T-helper 1 cell treated with Interleukin-12 subunit alpha and Interleukin-12 subunit beta and Interleukin-4 antibody, amounts not matched to agents 30 μg/mL and 1 μg/mL, for 36 hours (primary cell): ENCODE measurements around the gene TMCC2.

Experiments
- H3K27ac Mint-ChIP-seq: one replicate; pipeline ENCODE4 v1.8.0; 2021; ENCODE audit warnings: mild to moderate bottlenecking, mixed read lengths
- H3K27me3 Mint-ChIP-seq: one replicate; pipeline ENCODE4 v1.8.0; 2021; ENCODE audit warnings: low read depth, mixed read lengths
- H3K36me3 Mint-ChIP-seq: one replicate; pipeline ENCODE4 v1.8.0; 2021; ENCODE audit warnings: low read depth, mixed read lengths
- H3K4me1 Mint-ChIP-seq: one replicate; pipeline ENCODE4 v1.8.0; 2021; ENCODE audit warnings: low read depth, mixed read lengths
- H3K4me3 Mint-ChIP-seq: one replicate; pipeline ENCODE4 v1.8.0; 2021; ENCODE audit warnings: mild to moderate bottlenecking, moderate library complexity, mixed read lengths
- H3K9me3 Mint-ChIP-seq: one replicate; pipeline ENCODE4 v1.8.0; 2021; ENCODE audit warnings: mixed read lengths

TMCC2 gene

GRCh38 chr1:205256951-205257625 is 29.3 kb downstream of the TMCC2 start:
- Mint-ChIP-seq H3K4me3 (no peak overlapping the region), H3K9me3 (no peaks in the 10 kb centered on the region), H3K27ac (no peak overlapping the region), H3K27me3 (no peaks in the 10 kb centered on the region), H3K36me3 (no peaks in the 10 kb centered on the region), H3K4me1 (peaks cover 16% of the 10 kb centered on the region)

- Mint-ChIP-seq H3K36me3 (no peaks in the 10 kb centered on the region), H3K4me1 (peaks cover 21% of the 10 kb centered on the region), H3K9me3 (no peaks in the 10 kb centered on the region)
These were observed 30.0 kb downstream of the TMCC2 start for GRCh38 chr1:205257735-205258134.

DNA sequence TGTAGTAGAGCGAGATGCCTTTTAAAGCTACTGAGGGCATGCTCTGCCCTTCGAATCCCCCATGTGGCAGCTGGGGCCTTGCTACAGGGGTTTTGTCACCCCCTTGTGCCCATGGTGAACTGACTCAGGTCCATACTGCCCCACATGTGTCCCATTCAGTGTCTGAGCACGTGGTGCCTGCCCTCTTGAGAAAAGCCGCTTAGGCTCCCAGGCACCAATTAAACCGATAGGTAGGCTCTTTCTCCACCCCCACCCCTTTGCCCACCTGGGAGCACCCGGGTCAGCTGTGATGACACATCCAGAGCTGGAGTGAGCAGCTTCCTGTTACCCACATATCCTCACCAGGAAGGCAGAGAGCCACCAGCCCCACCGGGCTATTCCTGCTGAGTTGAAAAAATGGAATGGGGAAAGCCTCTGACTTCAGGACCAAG is 30.5 kb downstream of the TMCC2 start:
- Mint-ChIP-seq H3K4me1 (peaks cover 26% of the 10 kb centered on the region), H3K9me3 (no peaks in the 10 kb centered on the region), H3K4me3 (no peak overlapping the region), H3K27me3 (no peaks in the 10 kb centered on the region), H3K36me3 (no peaks in the 10 kb centered on the region), H3K27ac (no peak overlapping the region)

More at GRCh38 chr1:205257735-205258134, 30.0 kb downstream of the TMCC2 start:
- no peak overlapping the region for H3K27ac Mint-ChIP-seq
- no peak overlapping the region for H3K4me3 Mint-ChIP-seq
- H3K27me3 Mint-ChIP-seq: no peaks in the 10 kb centered on the region

GRCh38 chr1:205258719-205259118 is 31.0 kb downstream of the TMCC2 start:
- Mint-ChIP-seq H3K4me3 (no peak overlapping the region), H3K36me3 (no peaks in the 10 kb centered on the region), H3K4me1 (peaks cover 28% of the 10 kb centered on the region), H3K27me3 (no peaks in the 10 kb centered on the region), H3K9me3 (no peaks in the 10 kb centered on the region), H3K27ac (no peak overlapping the region)

DNA sequence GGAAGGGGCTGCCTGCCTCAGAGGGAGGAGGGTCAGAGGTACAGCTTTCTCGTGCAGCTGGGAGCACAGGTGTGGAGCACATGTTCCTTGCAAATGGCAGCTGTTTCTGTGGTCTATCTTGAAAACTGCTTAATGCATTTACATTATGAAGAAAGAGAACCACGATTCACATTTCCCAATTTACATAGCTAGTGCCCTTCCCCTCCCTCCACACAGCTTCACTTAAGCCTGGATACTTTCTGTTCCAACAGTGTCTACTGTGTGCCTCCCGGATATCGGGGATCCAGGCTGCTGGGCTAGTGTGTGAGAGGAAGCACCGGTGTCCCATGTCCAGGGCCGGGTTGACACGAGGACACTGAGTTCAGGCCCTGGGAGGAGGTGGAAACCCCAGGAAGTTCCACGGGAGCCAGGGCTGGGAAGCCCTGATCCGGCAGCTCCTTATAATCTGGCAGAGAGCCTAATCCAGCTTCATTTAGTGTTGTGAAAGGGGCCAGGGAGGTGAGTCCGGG is 31.6 kb downstream of the TMCC2 start:
- H3K4me3 Mint-ChIP-seq: no peak overlapping the region
- no peak overlapping the region for H3K27ac Mint-ChIP-seq
- H3K4me1 Mint-ChIP-seq: peaks cover 28% of the 10 kb centered on the region
- no peaks in the 10 kb centered on the region for H3K36me3 Mint-ChIP-seq
- H3K9me3 Mint-ChIP-seq: no peaks in the 10 kb centered on the region
- no peaks in the 10 kb centered on the region for H3K27me3 Mint-ChIP-seq

DNA sequence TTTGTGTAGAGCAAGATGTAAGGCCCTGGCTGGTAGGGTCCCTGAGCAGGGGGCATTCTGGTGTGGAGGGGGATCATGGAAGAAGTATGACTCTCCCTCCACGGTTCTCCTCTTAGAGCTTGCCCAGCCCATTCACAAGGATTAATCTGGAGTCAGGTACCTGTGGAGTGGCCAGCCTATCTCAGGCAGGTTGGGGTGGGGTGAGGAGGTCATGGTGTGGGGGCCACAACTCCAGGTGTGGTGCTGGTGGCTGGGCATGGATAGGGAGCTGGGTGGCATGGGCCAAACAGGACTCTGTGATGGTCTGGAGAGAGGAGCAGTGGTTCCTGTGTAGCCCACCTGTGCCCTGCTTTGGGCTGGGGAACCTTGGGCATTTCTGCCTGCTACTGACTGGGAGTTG is 32.3 kb downstream of the TMCC2 start:
- Mint-ChIP-seq H3K27ac (no peak overlapping the region), H3K4me1 (peaks cover 28% of the 10 kb centered on the region), H3K4me3 (no peak overlapping the region), H3K9me3 (no peaks in the 10 kb centered on the region), H3K27me3 (no peaks in the 10 kb centered on the region), H3K36me3 (no peaks in the 10 kb centered on the region)

GRCh38 chr1:205260948-205261732 is 33.4 kb downstream of the TMCC2 start:
- no peak overlapping the region for H3K27ac Mint-ChIP-seq
- no peak overlapping the region for H3K4me3 Mint-ChIP-seq
- no peaks in the 10 kb centered on the region for H3K27me3 Mint-ChIP-seq
- no peaks in the 10 kb centered on the region for H3K36me3 Mint-ChIP-seq
- peaks cover 26% of the 10 kb centered on the region for H3K4me1 Mint-ChIP-seq
- no peaks in the 10 kb centered on the region for H3K9me3 Mint-ChIP-seq

DNA sequence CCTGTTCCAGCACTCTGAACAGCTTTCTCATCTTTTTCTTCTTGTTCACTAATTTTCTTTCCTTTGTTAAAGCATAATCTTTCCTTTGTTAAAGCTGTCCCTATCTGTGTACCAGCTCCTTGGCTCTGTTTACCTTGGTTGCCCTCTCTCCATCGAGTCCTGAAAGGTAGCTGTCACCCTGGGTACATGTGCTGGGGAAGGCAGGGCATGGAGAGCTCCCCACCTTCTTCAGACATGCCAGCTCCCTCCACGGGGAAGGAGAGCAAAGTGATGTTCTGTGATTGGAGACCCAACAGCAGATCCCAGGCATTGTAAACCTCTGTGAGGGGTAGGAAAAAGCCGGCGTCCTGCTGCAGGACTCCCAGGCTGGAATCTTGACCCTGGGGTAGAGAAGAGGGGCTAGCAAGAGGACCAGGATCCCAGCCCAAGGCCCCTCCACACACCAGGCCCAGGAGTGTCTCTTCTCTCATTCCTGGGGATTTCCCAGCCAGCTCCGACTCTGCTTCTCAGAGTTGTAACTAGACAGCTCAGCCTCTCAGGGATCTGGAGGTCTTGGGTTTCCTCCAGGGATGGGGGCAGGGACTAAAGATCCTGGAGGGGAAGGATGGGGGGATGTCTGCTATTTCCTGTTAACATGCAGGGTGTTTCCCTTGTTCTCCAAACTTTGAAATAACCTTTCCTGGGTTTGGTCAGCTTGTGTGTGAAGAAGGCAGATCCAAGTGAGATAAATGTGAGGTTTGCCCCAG is 34.4 kb downstream of the TMCC2 start:
- H3K36me3 Mint-ChIP-seq: no peaks in the 10 kb centered on the region
- no peaks in the 10 kb centered on the region for H3K9me3 Mint-ChIP-seq
- peak overlapping the region; percentile 7 for H3K4me3 Mint-ChIP-seq
- H3K27ac Mint-ChIP-seq: no peak overlapping the region
- peaks cover 25% of the 10 kb centered on the region for H3K4me1 Mint-ChIP-seq
- H3K27me3 Mint-ChIP-seq: no peaks in the 10 kb centered on the region

DNA sequence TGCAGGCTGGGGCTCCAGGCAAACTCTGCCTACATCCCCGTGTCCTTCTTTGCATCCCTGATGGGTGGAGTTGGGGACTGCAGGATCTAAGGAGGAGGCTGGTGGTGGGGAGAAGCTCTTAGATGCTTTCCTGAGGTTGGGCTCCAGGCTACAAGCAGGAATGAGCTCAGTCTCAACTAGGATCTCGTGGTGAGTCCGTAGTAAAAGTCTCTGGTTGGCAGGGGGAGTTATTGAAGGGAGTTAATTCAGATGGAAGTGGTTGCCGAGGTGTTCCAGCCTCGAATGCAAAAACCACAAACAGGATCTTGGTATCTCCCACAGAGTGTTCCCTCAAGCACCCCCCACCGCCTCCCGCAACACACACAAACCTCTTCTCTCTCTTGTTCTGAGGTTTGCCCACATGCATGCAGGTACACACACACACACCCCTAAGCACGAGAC is 35.0 kb downstream of the TMCC2 start:
- Mint-ChIP-seq H3K4me1 (peaks cover 27% of the 10 kb centered on the region), H3K36me3 (no peaks in the 10 kb centered on the region), H3K27ac (no peak overlapping the region), H3K27me3 (no peaks in the 10 kb centered on the region), H3K9me3 (no peaks in the 10 kb centered on the region), H3K4me3 (peak overlapping the region; percentile 7)

DNA sequence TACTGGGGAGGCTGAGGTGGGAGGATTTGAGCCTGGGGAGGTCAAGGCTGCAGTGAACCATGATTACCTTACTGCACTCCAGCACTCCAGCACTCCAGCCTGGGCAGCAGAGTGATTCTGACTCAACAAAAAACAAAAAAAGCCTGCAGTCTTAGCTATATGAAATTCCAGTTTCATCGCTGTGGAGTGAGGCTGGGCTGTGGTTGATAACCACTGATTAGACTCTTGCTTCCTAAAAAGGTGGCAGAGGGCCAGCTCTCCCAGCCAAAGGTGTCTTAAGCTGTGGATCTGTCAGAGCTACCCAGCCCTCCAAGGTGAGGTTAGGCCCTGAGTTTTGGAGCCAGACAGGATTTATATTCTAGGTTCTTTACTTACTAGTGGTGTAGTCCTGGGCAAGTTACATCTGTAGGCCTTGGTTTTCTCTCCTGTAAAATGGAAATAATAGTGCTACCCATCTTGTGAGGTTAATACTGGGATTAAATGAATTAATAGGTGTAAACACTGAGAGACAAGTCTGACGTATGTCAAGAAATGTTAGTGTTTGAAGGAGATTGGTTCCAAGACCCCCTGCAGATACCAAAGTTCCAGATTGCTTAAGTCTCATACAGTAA is 35.9 kb downstream of the TMCC2 start:
- Mint-ChIP-seq H3K36me3 (no peaks in the 10 kb centered on the region), H3K4me1 (peaks cover 26% of the 10 kb centered on the region), H3K9me3 (no peaks in the 10 kb centered on the region), H3K27me3 (no peaks in the 10 kb centered on the region), H3K4me3 (no peak overlapping the region), H3K27ac (no peak overlapping the region)

DNA sequence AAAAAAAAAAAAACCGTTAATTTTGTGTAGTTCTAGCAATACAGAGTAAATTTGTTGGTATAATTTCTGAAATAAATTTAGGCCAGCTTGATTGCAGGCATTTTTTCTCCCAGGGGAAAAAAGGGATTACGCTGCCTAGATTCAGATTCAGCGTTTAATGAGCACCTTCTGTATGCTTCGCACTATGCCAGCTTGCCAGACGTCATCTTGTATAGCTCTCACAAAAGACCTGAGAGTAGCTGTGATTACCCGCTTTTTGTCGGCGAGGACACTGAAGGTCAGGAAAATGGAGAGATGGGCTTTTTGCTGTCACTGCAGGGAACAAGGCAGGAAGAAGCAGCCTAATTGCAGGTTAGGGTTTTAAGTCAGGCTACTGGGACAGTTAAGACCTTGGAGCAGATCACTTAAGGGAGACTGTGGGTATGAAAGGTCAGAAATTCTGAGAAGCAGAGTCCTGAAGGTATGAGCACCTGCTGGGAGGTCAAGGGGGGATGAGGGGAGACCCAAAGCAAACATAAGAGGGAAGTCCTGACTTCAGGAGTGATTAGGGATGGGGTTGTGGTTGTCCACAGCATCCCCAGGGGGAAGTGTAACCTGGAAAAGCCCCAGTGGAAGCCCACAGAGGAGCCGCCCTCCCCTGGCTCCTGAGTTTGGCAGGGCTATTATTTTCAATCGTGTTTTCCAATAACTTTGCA is 39.0 kb downstream of the TMCC2 start:
- H3K27ac Mint-ChIP-seq: no peak overlapping the region
- H3K36me3 Mint-ChIP-seq: no peaks in the 10 kb centered on the region
- H3K27me3 Mint-ChIP-seq: no peaks in the 10 kb centered on the region
- H3K4me1 Mint-ChIP-seq: peaks cover 22% of the 10 kb centered on the region
- H3K4me3 Mint-ChIP-seq: no peak overlapping the region
- no peaks in the 10 kb centered on the region for H3K9me3 Mint-ChIP-seq

DNA sequence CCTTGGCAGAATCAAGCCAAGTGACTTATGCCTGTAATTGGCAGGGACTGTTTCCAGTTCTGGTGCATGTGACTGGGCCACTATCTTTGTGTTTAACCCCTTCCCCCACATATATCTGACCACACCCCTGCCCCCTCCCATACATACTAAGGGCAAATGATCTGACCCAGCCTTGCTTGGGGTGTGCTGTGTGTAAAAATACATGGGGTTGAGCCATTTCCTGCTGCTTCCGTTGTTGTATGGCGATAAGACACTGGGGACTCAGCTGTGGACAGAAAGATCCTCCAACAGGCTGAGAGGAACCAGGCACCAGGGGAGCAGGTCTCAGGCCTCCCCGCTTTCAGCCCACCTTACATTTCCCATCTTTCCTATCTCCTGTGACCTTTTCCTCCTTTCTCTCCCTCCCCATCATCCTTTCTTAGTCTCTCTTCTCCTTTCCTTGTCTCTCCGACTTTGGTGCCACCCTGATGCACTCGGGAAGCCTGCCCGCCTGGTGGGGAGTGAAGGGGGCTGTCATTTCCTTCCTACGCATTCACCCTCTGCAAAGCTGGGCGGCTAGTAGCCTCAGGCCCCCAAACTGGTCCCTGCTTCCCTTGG is 39.7 kb downstream of the TMCC2 start:
- no peak overlapping the region for H3K27ac Mint-ChIP-seq
- peaks cover 17% of the 10 kb centered on the region for H3K4me1 Mint-ChIP-seq
- no peaks in the 10 kb centered on the region for H3K9me3 Mint-ChIP-seq
- no peaks in the 10 kb centered on the region for H3K27me3 Mint-ChIP-seq
- H3K36me3 Mint-ChIP-seq: no peaks in the 10 kb centered on the region
- no peak overlapping the region for H3K4me3 Mint-ChIP-seq

DNA sequence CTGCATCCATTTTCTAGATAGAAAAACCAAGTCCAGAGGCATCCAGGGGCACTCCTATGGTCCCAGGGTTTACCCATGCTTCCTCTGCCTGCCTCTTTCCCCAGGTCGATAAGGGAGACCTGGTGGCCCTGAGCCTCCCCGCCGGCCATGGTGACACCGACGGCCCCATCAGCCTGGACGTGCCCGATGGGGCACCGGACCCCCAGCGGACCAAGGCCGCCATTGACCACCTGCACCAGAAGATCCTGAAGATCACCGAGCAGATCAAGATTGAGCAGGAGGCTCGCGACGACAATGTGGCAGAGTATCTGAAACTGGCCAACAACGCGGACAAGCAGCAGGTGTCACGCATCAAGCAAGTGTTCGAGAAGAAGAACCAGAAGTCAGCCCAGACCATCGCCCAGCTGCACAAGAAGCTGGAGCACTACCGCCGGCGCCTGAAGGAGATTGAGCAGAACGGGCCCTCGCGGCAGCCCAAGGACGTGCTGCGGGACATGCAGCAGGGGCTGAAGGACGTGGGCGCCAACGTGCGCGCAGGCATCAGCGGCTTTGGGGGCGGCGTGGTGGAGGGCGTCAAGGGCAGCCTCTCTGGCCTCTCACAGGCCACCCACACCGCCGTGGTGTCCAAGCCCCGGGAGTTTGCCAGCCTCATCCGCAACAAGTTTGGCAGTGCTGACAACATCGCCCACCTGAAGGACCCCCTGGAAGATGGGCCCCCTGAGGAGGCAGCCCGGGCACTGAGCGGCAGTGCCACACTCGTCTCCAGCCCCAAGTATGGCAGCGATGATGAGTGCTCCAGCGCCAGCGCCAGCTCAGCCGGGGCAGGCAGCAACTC is 41.3 kb downstream of the TMCC2 start:
- H3K27me3 Mint-ChIP-seq: no peaks in the 10 kb centered on the region
- no peak overlapping the region for H3K27ac Mint-ChIP-seq
- H3K36me3 Mint-ChIP-seq: no peaks in the 10 kb centered on the region
- H3K4me1 Mint-ChIP-seq: peaks cover 16% of the 10 kb centered on the region
- no peaks in the 10 kb centered on the region for H3K9me3 Mint-ChIP-seq
- H3K4me3 Mint-ChIP-seq: no peak overlapping the region
